SU-DHL-6 (cell line): ENCODE results near the gene CISTR.
A peak's percentile ranks its signal among the peaks of the same experiment; 100 is the strongest.

Source experiments
- EZH2phosphoT487 ChIP-seq: fragments of 200-600 bp; sonication (generic), shearing (Covaris generic); conservative IDR thresholded peaks from 2 replicates; pipeline ENCODE4 v1.6.1; 2018; ENCODE audit warnings: mild to moderate bottlenecking, antibody characterized with exemption, low read length, moderate library complexity, mixed read lengths
- TF ChIP-seq, protein P1 (sequence below): fragments of 200-600 bp; sonication (generic); IDR thresholded peaks from one replicate; pipeline ENCODE4 v1.5.1; 2017; ENCODE audit warnings: antibody characterized with exemption, mild to moderate bottlenecking, low read length, moderate library complexity; ENCODE audit not compliant: insufficient read depth, poor library complexity, severe bottlenecking

DNA sequence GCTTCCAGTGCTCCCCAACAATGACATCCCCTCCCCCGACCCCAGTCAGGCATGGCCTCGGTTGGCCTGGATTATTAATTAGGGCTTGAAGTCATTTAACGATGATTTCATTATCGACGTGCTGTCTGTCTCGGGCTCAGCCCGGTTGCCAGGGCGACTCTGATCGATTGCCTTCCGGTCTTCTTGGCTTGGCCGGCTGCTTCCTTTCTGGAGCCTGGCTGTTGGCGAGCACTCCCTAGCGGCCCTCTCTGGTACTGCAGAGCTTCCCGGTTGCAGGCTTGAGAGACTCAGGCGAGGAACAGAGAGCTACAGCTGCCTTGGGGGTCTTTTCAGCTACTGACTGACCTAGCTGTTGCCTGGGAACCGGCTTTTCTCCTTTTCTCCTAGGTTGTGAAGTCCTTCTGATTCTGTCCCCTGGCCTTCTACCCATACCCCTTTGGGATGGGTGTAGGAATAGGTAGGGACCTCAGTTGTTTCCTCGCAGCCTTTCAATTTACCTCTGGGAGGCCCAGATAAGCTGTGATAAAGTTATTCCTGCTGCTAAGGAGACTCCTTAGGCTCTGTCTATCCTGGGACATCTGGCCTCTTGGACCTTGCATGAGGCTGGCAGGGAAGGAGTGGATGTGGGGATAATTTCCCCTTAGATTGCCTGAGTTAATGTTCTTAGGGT lies 5.5 kb upstream of the CISTR start:
- TF ChIP-seq, protein P1, sequence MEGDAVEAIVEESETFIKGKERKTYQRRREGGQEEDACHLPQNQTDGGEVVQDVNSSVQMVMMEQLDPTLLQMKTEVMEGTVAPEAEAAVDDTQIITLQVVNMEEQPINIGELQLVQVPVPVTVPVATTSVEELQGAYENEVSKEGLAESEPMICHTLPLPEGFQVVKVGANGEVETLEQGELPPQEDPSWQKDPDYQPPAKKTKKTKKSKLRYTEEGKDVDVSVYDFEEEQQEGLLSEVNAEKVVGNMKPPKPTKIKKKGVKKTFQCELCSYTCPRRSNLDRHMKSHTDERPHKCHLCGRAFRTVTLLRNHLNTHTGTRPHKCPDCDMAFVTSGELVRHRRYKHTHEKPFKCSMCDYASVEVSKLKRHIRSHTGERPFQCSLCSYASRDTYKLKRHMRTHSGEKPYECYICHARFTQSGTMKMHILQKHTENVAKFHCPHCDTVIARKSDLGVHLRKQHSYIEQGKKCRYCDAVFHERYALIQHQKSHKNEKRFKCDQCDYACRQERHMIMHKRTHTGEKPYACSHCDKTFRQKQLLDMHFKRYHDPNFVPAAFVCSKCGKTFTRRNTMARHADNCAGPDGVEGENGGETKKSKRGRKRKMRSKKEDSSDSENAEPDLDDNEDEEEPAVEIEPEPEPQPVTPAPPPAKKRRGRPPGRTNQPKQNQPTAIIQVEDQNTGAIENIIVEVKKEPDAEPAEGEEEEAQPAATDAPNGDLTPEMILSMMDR, result peak; percentile 89
- TF ChIP-seq EZH2phosphoT487, result no peak
